ENCODE results near the gene ZNF608. TPM values are rescaled to one million over a fixed set of nuclear protein-coding genes. Genes with fewer than 3 reads are reported as not detected.

ZNF608 gene, protein sequence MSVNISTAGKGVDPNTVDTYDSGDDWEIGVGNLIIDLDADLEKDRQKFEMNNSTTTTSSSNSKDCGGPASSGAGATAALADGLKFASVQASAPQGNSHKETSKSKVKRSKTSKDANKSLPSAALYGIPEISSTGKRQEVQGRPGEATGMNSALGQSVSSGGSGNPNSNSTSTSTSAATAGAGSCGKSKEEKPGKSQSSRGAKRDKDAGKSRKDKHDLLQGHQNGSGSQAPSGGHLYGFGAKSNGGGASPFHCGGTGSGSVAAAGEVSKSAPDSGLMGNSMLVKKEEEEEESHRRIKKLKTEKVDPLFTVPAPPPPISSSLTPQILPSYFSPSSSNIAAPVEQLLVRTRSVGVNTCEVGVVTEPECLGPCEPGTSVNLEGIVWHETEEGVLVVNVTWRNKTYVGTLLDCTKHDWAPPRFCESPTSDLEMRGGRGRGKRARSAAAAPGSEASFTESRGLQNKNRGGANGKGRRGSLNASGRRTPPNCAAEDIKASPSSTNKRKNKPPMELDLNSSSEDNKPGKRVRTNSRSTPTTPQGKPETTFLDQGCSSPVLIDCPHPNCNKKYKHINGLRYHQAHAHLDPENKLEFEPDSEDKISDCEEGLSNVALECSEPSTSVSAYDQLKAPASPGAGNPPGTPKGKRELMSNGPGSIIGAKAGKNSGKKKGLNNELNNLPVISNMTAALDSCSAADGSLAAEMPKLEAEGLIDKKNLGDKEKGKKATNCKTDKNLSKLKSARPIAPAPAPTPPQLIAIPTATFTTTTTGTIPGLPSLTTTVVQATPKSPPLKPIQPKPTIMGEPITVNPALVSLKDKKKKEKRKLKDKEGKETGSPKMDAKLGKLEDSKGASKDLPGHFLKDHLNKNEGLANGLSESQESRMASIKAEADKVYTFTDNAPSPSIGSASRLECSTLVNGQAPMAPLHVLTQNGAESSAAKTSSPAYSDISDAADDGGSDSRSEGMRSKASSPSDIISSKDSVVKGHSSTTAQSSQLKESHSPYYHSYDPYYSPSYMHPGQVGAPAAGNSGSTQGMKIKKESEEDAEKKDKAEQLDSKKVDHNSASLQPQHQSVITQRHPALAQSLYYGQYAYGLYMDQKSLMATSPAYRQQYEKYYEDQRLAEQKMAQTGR (N-terminal part only)
- total RNA-seq (ENCODE audit: low replicate concordance) = 168 and 213 TPM in 2 replicates

DNA sequence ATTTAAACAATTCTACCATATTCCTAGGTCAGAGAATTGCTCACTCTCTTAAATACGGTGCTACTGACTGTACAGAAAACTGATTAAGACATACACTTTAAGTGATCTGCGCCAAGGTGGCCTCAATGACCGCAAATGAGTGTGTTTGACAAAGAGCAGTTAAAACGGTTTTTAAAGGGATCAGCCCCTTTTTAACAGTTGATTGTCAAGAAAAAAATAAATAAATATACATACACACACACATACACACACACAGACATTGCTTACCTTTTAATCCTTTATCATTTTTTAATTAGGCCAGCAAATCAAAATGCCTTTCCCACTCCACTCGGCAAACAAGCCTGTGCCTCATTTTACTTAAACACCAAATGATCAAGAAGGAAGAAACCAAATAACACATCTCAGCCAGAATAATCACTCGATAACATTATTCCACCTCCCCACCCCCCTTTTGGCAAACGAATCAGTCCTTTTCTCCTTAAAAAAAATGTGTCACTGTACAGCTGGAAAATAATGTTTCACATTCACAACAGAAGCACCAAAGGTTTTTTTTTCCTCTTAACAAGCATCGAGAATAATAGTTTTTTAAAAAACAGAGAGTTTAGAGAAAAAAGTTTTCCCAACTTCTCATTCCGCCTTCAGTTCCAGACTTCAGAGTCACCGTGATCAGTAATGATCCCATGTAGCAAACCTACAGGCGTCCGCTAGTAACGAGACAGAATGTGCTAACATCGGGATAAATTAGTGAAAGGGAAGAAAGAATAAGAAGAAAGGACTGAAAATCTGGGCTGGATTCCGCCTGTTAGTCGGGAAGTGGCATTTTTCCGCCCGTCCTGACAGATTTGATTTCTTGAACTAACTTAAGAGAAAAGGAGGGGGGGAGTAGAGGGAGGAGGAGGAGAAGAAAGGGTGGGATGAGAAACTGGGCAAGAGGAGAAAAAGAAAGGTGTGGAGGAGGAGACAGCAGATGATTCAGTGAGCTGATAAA lies at the start of gene ZNF608:
ZNF608 (minus strand) TSS at position 712 of the 988 bp plus-strand sequence. CDS start 1,650 bp downstream, outside the sequence.
- no peaks in the 10 kb centered on the region for H3K36me3 ChIP-seq
- H3K4me2 ChIP-seq = peak within 1 kb of the TSS; percentile 98
- Mint-ChIP-seq H3K9me3 (no peaks in the 10 kb centered on the region), H3K27ac (no peak within 1 kb of the TSS), H3K4me1 (peaks cover 26% of the 10 kb centered on the region), H3K36me3 (no peaks in the 10 kb centered on the region), H3K27me3 (ENCODE audit: insufficient read depth, low read depth) (peaks cover 12% of the 10 kb centered on the region), H3K4me3 (no peak within 1 kb of the TSS)
- peak within 1 kb of the TSS; percentile 96 for H3K27ac ChIP-seq
- no peak for TF ChIP-seq EZH2phosphoT487 (IDR thresholded peaks at IDR 0.05)
- TF ChIP-seq EZH2 (IDR thresholded peaks at IDR 0.05) = no peak
- TF ChIP-seq, protein P1, sequence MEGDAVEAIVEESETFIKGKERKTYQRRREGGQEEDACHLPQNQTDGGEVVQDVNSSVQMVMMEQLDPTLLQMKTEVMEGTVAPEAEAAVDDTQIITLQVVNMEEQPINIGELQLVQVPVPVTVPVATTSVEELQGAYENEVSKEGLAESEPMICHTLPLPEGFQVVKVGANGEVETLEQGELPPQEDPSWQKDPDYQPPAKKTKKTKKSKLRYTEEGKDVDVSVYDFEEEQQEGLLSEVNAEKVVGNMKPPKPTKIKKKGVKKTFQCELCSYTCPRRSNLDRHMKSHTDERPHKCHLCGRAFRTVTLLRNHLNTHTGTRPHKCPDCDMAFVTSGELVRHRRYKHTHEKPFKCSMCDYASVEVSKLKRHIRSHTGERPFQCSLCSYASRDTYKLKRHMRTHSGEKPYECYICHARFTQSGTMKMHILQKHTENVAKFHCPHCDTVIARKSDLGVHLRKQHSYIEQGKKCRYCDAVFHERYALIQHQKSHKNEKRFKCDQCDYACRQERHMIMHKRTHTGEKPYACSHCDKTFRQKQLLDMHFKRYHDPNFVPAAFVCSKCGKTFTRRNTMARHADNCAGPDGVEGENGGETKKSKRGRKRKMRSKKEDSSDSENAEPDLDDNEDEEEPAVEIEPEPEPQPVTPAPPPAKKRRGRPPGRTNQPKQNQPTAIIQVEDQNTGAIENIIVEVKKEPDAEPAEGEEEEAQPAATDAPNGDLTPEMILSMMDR (IDR thresholded peaks at IDR 0.05) = no peak
- H3K27me3 ChIP-seq = no peaks in the 10 kb centered on the region
- H3K4me3 ChIP-seq = peak within 1 kb of the TSS; percentile 69
- DNase-seq (ENCODE audit: low spot score) = peak; percentile 77
- H2AFZ ChIP-seq (replicated peaks) = no peak within 1 kb of the TSS
- peaks cover 83% of the 10 kb centered on the region for H3K79me2 ChIP-seq (ENCODE audit: low read depth)
- H3K9me3 ChIP-seq (ENCODE audit: low read depth) = no peaks in the 10 kb centered on the region
- H3K9ac ChIP-seq = peak within 1 kb of the TSS; percentile 66
- peaks cover 25% of the 10 kb centered on the region for H3K4me1 ChIP-seq
- H4K20me1 ChIP-seq (ENCODE audit: low read depth) = peaks cover 39% of the 10 kb centered on the region
- peaks cover 86% of the 10 kb centered on the region for H3F3A ChIP-seq (ENCODE audit: low read depth)

GRCh38 chr5:124795829-124796228 lies 49.4 kb upstream of the ZNF608 start:
- no peaks in the 10 kb centered on the region for H3K36me3 ChIP-seq
- peaks cover 3% of the 10 kb centered on the region for H3K4me1 ChIP-seq
- Mint-ChIP-seq H3K4me1 (peaks cover 39% of the 10 kb centered on the region), H3K4me3 (no peak overlapping the region), H3K9me3 (peaks cover 8% of the 10 kb centered on the region), H3K27me3 (ENCODE audit: insufficient read depth, low read depth) (peaks cover 4% of the 10 kb centered on the region), H3K36me3 (peaks cover 7% of the 10 kb centered on the region), H3K27ac (no peak overlapping the region)
- H3K9ac ChIP-seq = no peak overlapping the region
- H2AFZ ChIP-seq (replicated peaks) = no peak overlapping the region
- H3K27ac ChIP-seq = no peak overlapping the region
- no peak overlapping the region for H3K4me3 ChIP-seq
- no peaks in the 10 kb centered on the region for H3K79me2 ChIP-seq (ENCODE audit: low read depth)
- TF ChIP-seq, protein P1 (IDR thresholded peaks at IDR 0.05) = no peak
- TF ChIP-seq EZH2phosphoT487 (IDR thresholded peaks at IDR 0.05) (no peak), EZH2 (IDR thresholded peaks at IDR 0.05) (no peak)
- no peak for DNase-seq (ENCODE audit: low spot score)
- no peak overlapping the region for H3K4me2 ChIP-seq
- H3K9me3 ChIP-seq (ENCODE audit: low read depth) = no peaks in the 10 kb centered on the region
- H4K20me1 ChIP-seq (ENCODE audit: low read depth) = no peaks in the 10 kb centered on the region
- H3K27me3 ChIP-seq = no peaks in the 10 kb centered on the region
- peaks cover 3% of the 10 kb centered on the region for H3F3A ChIP-seq (ENCODE audit: low read depth)

All from neural progenitor cell (in vitro differentiated cells).